Keratinocyte (primary cell): ENCODE data around the gene GRM5.

ENCODE experiments used
- EZH2 ChIP-seq: IDR thresholded peaks from one replicate; pipeline ENCODE4 v1.6.1; 2012; ENCODE audit warnings: inconsistent platforms, mild to moderate bottlenecking, low read length, moderate library complexity
- TF ChIP-seq, protein P1 (sequence below), 3 experiments: IDR thresholded peaks in 1 of 3; conservative IDR thresholded peaks in 1 of 3; optimal IDR thresholded peaks in 1 of 3; 2 replicates in 2 of 3; 3 replicates in 1 of 3; pipeline versions ENCODE3 to v1.5.1; 2011; ENCODE audit warnings: low read length in 3 of 3, mild to moderate bottlenecking in 3 of 3, moderate library complexity in 2 of 3, control low read depth in 1 of 3, inconsistent platforms in 1 of 3; ENCODE audit not compliant: insufficient read depth in 2 of 3; ENCODE audit errors: extremely low read depth in 1 of 3

DNA sequence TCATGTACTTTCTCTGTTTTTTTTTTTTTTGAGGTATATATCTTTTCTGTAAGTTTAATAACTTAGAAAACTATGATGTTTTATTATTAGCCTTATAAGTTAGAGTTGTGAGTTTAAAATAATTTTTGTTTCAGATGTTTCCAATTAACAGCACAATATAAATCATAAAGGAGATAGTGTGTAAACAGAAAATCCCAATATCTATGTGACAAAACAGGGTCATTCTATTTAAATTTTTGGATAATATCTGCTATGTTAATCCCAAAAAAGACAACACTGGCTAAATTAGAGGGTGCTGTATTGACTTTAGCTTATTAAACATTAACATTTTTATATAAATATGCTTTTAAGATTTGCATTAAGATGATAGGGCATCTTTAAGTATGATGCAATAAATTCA lies 410.1 kb downstream of the GRM5 start:
- TF ChIP-seq, protein P1, sequence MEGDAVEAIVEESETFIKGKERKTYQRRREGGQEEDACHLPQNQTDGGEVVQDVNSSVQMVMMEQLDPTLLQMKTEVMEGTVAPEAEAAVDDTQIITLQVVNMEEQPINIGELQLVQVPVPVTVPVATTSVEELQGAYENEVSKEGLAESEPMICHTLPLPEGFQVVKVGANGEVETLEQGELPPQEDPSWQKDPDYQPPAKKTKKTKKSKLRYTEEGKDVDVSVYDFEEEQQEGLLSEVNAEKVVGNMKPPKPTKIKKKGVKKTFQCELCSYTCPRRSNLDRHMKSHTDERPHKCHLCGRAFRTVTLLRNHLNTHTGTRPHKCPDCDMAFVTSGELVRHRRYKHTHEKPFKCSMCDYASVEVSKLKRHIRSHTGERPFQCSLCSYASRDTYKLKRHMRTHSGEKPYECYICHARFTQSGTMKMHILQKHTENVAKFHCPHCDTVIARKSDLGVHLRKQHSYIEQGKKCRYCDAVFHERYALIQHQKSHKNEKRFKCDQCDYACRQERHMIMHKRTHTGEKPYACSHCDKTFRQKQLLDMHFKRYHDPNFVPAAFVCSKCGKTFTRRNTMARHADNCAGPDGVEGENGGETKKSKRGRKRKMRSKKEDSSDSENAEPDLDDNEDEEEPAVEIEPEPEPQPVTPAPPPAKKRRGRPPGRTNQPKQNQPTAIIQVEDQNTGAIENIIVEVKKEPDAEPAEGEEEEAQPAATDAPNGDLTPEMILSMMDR (optimal IDR thresholded peaks at IDR 0.05 in 1 of 3, IDR thresholded peaks at IDR 0.05 in 1 of 3, conservative IDR thresholded peaks at IDR 0.05 in 1 of 3; ENCODE audit: extremely low read depth in 1 of 3, insufficient read depth in 2 of 3, low read length in 3 of 3), result no peak
- no peak for TF ChIP-seq EZH2
